ENCODE measurements around the gene RNF224. TPM values are rescaled to one million over a fixed set of nuclear protein-coding genes. Genes with fewer than 3 reads are reported as not detected.

Gene RNF224
- total RNA-seq, 1 experiment from 2014 or later, result 1.2 TPM

DNA sequence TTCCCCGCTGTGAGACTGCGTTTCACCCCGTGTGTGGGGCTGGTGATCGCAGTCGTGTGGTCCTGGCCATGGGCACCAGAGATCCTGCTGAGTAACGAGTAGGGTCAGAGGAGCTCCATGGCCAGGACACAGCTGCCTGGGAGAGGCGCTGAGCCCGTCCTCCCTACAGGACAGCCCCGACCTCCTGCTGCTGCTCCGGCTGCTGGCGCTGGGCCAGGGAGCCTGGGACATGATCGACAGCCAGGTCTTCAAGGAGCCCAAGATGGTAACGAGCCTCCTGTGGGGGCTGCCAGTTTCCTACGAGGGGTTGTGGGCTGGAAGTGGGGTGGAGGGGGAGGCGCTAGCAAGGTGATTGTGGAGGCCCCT is 38.8 kb downstream of the RNF224 start:
- Histone ChIP-seq H4K20me1 (ENCODE audit: low read length) (no peaks in the 10 kb centered on the region), H3K4me1 (ENCODE audit: insufficient read depth, low read length) (no peaks in the 10 kb centered on the region), H3K9me3 (ENCODE audit: low read length) (no peaks in the 10 kb centered on the region), H3K79me2 (ENCODE audit: low read length) (no peaks in the 10 kb centered on the region), H3F3A (ENCODE audit: low read length, unreplicated experiment) (no peaks in the 10 kb centered on the region), H3K9ac (ENCODE audit: low read length) (no peak overlapping the region), H3K27ac (ENCODE audit: low read length) (no peak overlapping the region), H3K27me3 (ENCODE audit: low read length) (no peaks in the 10 kb centered on the region), H3K4me2 (ENCODE audit: low read length) (no peak overlapping the region), H3K4me3 (ENCODE audit: low read length) (no peak overlapping the region), H3K9me2 (replicated peaks; ENCODE audit: low read length) (no peaks in the 10 kb centered on the region), H2AFZ (ENCODE audit: low read length) (no peak overlapping the region), H3K36me3 (ENCODE audit: low read depth, low read length) (0 out of 2 replicates have a peak, but pooled peaks cover 6% of the 10 kb centered on the region)
- intact Hi-C loops (cut with micrococcal nuclease), result no loop called here
- ChIA-PET CTCF (no interaction called here), POLR2A (ENCODE audit: unreplicated experiment) (no interaction called here)
- BruUV-seq (replicated peaks), result no TSS peak
- no peak for ATAC-seq
- DNase-seq, result no peak
- TF ChIP-seq, protein P1, sequence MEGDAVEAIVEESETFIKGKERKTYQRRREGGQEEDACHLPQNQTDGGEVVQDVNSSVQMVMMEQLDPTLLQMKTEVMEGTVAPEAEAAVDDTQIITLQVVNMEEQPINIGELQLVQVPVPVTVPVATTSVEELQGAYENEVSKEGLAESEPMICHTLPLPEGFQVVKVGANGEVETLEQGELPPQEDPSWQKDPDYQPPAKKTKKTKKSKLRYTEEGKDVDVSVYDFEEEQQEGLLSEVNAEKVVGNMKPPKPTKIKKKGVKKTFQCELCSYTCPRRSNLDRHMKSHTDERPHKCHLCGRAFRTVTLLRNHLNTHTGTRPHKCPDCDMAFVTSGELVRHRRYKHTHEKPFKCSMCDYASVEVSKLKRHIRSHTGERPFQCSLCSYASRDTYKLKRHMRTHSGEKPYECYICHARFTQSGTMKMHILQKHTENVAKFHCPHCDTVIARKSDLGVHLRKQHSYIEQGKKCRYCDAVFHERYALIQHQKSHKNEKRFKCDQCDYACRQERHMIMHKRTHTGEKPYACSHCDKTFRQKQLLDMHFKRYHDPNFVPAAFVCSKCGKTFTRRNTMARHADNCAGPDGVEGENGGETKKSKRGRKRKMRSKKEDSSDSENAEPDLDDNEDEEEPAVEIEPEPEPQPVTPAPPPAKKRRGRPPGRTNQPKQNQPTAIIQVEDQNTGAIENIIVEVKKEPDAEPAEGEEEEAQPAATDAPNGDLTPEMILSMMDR (conservative IDR thresholded peaks at IDR 0.05; ENCODE audit: low read depth, low read length), result no peak
- TF ChIP-seq EZH2 (IDR thresholded peaks at IDR 0.05; ENCODE audit: low read length, unreplicated experiment) (no peak), EZH2phosphoT487 (IDR thresholded peaks at IDR 0.05; ENCODE audit: borderline replicate concordance, low read length) (no peak)

DNA sequence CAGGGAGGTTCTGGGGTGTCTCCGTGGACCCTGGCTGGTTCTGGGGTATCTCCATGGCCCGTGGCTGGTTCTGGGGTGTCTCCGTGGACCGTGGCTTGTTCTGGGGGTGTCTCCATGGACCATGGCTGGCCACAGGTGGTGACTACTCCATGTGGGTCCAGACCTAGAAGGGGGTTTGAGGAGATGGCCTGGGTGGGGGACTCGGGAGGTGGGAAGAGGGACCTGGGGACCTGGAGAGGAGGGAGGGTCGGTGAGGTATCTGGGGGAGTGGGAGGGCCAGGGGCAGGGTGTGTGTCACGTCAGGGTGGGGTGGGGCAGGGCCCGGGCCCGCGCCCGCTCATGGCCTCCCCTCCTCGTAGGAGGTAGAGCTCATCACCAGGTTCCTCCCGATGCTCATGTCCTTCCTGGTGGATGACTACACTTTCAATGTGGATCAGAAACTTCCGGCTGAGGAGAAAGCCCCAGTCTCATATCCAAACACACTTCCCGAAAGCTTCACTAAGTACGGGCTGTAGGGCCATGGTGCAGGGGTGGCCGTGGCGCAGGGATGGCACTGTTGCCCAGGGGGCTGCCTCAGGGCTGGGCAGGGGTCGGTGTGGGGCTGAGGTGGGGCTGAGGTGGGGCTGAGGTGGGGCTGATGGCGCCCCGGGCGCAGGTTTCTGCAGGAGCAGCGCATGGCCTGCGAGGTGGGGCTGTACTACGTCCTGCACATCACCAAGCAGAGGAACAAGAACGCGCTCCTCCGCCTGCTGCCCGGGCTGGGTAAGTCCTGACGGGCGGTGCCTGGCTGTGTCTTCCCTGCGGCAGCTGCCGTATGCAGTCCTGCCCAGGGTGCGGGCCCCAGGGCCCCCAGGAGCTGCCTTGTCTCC is 39.5 kb downstream of the RNF224 start:
- intact Hi-C loops (cut with micrococcal nuclease), result no loop called here
- H3K79me2 ChIP-seq (ENCODE audit: low read length), result no peaks in the 10 kb centered on the region
- ChIA-PET CTCF (no interaction called here), POLR2A (ENCODE audit: unreplicated experiment) (no interaction called here)
- H3K9ac ChIP-seq (ENCODE audit: low read length), result no peak overlapping the region
- no peaks in the 10 kb centered on the region for H3F3A ChIP-seq (ENCODE audit: low read length, unreplicated experiment)
- H3K4me2 ChIP-seq (ENCODE audit: low read length), result no peak overlapping the region
- 0 out of 2 replicates have a peak, but pooled peaks cover 6% of the 10 kb centered on the region for H3K36me3 ChIP-seq (ENCODE audit: low read depth, low read length)
- DNase-seq (no peak), ATAC-seq (no peak)
- BruUV-seq (replicated peaks), result no TSS peak
- TF ChIP-seq, protein P1 (conservative IDR thresholded peaks at IDR 0.05; ENCODE audit: low read depth, low read length), result no peak
- TF ChIP-seq EZH2phosphoT487 (IDR thresholded peaks at IDR 0.05; ENCODE audit: borderline replicate concordance, low read length), result no peak
- TF ChIP-seq EZH2 (IDR thresholded peaks at IDR 0.05; ENCODE audit: low read length, unreplicated experiment), result no peak
- no peaks in the 10 kb centered on the region for H3K9me3 ChIP-seq (ENCODE audit: low read length)
- H3K9me2 ChIP-seq (replicated peaks; ENCODE audit: low read length), result no peaks in the 10 kb centered on the region
- H2AFZ ChIP-seq (ENCODE audit: low read length), result no peak overlapping the region
- H4K20me1 ChIP-seq (ENCODE audit: low read length), result no peaks in the 10 kb centered on the region
- no peak overlapping the region for H3K27ac ChIP-seq (ENCODE audit: low read length)
- no peaks in the 10 kb centered on the region for H3K27me3 ChIP-seq (ENCODE audit: low read length)
- H3K4me1 ChIP-seq (ENCODE audit: insufficient read depth, low read length), result no peaks in the 10 kb centered on the region
- H3K4me3 ChIP-seq (ENCODE audit: low read length), result no peak overlapping the region

DNA sequence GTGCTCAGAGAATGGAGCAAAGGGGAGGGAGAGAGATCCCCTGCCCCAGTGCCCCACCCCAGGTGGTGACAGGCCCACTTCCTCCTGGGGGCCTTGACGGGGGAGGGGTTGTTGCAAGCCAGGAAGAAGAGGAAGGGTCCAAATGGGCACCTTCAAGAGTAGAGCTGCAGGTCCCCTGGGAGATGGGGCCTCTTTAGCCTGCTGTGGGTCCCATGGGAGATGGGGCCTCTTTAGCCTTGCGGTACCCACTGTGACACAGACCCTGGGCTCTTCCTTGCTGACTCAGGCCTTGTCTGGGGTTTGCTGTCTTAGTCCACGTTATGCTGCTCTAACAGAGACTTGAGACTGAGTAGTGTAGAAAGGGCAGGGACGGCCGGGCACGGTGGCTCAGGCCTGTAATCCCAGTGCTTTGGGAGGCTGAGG is 40.6 kb downstream of the RNF224 start:
- POLR2A ChIA-PET (ENCODE audit: unreplicated experiment), result no interaction called here
- DNase-seq (no peak), ATAC-seq (no peak)
- Histone ChIP-seq H3K79me2 (ENCODE audit: low read length) (no peaks in the 10 kb centered on the region), H3K36me3 (ENCODE audit: low read depth, low read length) (0 out of 2 replicates have a peak, but pooled peaks cover 6% of the 10 kb centered on the region), H4K20me1 (ENCODE audit: low read length) (no peaks in the 10 kb centered on the region), H3K9me3 (ENCODE audit: low read length) (no peaks in the 10 kb centered on the region), H3F3A (ENCODE audit: low read length, unreplicated experiment) (no peaks in the 10 kb centered on the region), H3K9ac (ENCODE audit: low read length) (no peak overlapping the region), H3K4me2 (ENCODE audit: low read length) (no peak overlapping the region), H3K27me3 (ENCODE audit: low read length) (no peaks in the 10 kb centered on the region), H3K4me1 (ENCODE audit: insufficient read depth, low read length) (no peaks in the 10 kb centered on the region), H3K27ac (ENCODE audit: low read length) (no peak overlapping the region), H2AFZ (ENCODE audit: low read length) (no peak overlapping the region), H3K9me2 (replicated peaks; ENCODE audit: low read length) (no peaks in the 10 kb centered on the region), H3K4me3 (ENCODE audit: low read length) (no peak overlapping the region)
- intact Hi-C loops (cut with micrococcal nuclease), result no loop called here
- no TSS peak for BruUV-seq (replicated peaks)
- CTCF ChIA-PET, result no interaction called here
- no peak for TF ChIP-seq EZH2phosphoT487 (IDR thresholded peaks at IDR 0.05; ENCODE audit: borderline replicate concordance, low read length)
- TF ChIP-seq EZH2 (IDR thresholded peaks at IDR 0.05; ENCODE audit: low read length, unreplicated experiment), result no peak
- TF ChIP-seq, protein P1 (conservative IDR thresholded peaks at IDR 0.05; ENCODE audit: low read depth, low read length), result no peak

Data from PC-3 (cell line).